AG10803 (cell line): Measurements from ENCODE around the gene CABP2.

Source experiments
- DNase-seq: peaks from one replicate; pipeline ENCODE4 v3.0.0; 2010; ENCODE audit warnings: low read depth
- H3K4me3 ChIP-seq: 2 replicates; pipeline ENCODE4 v1.5.1; 2011; ENCODE audit warnings: mild to moderate bottlenecking, low read length, control low read depth
- TF ChIP-seq, protein P1 (sequence below): conservative IDR thresholded peaks from 2 replicates; pipeline ENCODE4 v1.5.1; 2011; ENCODE audit warnings: mild to moderate bottlenecking, low read length, control low read depth, inconsistent platforms

Gene CABP2

DNA sequence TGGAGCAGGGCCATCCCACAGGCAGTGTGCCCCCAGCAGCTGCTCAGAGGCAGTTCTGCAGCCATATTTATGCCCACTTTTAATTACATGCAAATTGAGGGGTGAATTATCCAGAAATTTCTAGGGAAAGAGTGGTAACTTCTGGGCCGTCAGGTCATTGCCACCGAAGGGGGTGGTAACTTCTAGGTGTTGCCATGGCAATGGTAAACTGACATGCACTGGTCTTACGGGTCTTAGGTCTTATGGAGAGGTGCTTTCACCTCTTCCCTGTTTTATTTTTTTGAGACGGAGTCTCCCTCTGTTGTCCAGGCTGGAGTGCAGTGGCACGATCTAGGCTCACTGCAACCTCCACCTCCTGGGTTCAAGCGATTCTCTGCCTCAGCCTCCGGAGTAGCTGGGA is 50.4 kb downstream of the CABP2 start:
- TF ChIP-seq, protein P1, sequence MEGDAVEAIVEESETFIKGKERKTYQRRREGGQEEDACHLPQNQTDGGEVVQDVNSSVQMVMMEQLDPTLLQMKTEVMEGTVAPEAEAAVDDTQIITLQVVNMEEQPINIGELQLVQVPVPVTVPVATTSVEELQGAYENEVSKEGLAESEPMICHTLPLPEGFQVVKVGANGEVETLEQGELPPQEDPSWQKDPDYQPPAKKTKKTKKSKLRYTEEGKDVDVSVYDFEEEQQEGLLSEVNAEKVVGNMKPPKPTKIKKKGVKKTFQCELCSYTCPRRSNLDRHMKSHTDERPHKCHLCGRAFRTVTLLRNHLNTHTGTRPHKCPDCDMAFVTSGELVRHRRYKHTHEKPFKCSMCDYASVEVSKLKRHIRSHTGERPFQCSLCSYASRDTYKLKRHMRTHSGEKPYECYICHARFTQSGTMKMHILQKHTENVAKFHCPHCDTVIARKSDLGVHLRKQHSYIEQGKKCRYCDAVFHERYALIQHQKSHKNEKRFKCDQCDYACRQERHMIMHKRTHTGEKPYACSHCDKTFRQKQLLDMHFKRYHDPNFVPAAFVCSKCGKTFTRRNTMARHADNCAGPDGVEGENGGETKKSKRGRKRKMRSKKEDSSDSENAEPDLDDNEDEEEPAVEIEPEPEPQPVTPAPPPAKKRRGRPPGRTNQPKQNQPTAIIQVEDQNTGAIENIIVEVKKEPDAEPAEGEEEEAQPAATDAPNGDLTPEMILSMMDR = no peak
- DNase-seq = no peak
- no peak overlapping the region for H3K4me3 ChIP-seq

DNA sequence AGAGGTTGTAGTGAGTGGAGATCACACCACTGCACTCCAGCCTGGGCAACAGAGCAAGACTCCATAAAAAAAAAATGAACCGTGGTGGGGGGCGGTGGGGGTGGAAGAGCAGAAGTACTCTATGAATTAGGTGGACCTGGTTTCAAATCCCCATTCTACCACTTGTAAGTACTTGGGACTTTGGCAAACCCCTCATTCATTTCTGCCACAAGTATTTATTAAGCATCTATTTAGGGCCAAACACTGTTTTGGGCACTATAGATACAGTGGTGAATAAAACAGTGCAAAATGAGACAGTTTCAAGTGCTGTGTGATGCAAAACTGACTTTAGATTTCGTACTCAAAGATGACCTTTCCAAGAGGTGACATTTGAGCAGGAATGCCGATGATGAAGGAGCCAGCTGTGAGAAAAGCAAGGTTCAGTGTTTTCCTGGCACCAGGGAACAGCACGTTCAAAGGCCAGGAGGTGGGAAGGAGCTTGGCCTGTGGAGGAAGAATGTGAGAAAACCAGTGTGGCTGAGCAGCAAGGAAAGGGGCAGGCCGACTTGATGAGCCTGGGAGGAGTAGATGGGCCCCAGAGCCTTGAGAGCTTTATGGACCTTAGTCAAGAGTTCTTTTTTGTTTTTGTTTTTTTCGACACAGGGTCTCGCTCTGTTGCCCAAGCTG is 52.8 kb downstream of the CABP2 start:
- TF ChIP-seq, protein P1 = no peak
- DNase-seq = no peak
- no peak overlapping the region for H3K4me3 ChIP-seq

DNA sequence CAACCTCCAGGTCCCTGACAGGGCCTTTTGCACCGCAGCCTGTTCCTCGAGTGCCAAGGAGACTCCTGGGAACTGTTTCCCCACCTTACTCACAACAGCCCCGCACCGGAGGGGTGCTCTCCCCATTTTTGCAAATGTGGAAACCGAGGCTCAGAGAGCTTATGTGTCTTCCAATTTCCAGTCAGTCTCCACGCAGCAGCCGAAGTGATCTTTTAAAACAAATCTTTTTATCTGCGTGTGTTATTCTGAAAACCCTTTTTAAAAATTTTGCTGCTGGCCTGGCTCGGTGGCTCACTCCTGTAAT is 53.8 kb downstream of the CABP2 start:
- DNase-seq = no peak
- peak overlapping the region; percentile 76 for H3K4me3 ChIP-seq
- TF ChIP-seq, protein P1 = no peak
